Measurements from ENCODE around the gene MEGF11.

Gene MEGF11

GRCh38 chr15:66241908-66242285 is 11.7 kb downstream of the MEGF11 start:
- TF ChIP-seq TCF4 (CRISPR knock-in tag; IDR thresholded peaks at IDR 0.05; ENCODE audit: borderline replicate concordance) (no peak), ZNF70 (CRISPR knock-in tag; IDR thresholded peaks at IDR 0.05) (no peak), ZC3H10 (CRISPR knock-in tag; IDR thresholded peaks at IDR 0.05) (no peak), CSRNP3 (CRISPR knock-in tag; IDR thresholded peaks at IDR 0.05) (no peak), SNAI2 (CRISPR knock-in tag; IDR thresholded peaks at IDR 0.05) (no peak), ARNTL (CRISPR knock-in tag; IDR thresholded peaks at IDR 0.05; ENCODE audit: borderline replicate concordance, low read depth) (no peak), TSHZ2 (CRISPR knock-in tag; IDR thresholded peaks at IDR 0.05) (no peak)
- ATAC-seq, result no peak

- no peak for ATAC-seq
- TF ChIP-seq PPARA (CRISPR knock-in tag; IDR thresholded peaks at IDR 0.05; ENCODE audit: borderline replicate concordance) (no peak), TCF4 (CRISPR knock-in tag; IDR thresholded peaks at IDR 0.05; ENCODE audit: borderline replicate concordance) (no peak), TOX (CRISPR knock-in tag; IDR thresholded peaks at IDR 0.05; ENCODE audit: borderline replicate concordance) (no peak), ZC3H10 (CRISPR knock-in tag; IDR thresholded peaks at IDR 0.05) (no peak), ARNTL (CRISPR knock-in tag; IDR thresholded peaks at IDR 0.05; ENCODE audit: borderline replicate concordance, low read depth) (no peak), OSR1 (CRISPR knock-in tag; IDR thresholded peaks at IDR 0.05) (no peak), BACH2 (CRISPR knock-in tag; IDR thresholded peaks at IDR 0.05; ENCODE audit: borderline replicate concordance) (no peak), TSHZ2 (CRISPR knock-in tag; IDR thresholded peaks at IDR 0.05) (no peak), ESRRG (CRISPR knock-in tag; IDR thresholded peaks at IDR 0.05) (no peak)
Measured at GRCh38 chr15:66241087-66241907, 12.3 kb downstream of the MEGF11 start.

GRCh38 chr15:66240240-66240794 is 13.2 kb downstream of the MEGF11 start:
- TF ChIP-seq RARB (CRISPR knock-in tag; IDR thresholded peaks at IDR 0.05) (no peak), TSHZ2 (CRISPR knock-in tag; IDR thresholded peaks at IDR 0.05) (no peak), SNAI2 (CRISPR knock-in tag; IDR thresholded peaks at IDR 0.05) (no peak), ZFP30 (CRISPR knock-in tag; IDR thresholded peaks at IDR 0.05) (no peak), ESRRG (CRISPR knock-in tag; IDR thresholded peaks at IDR 0.05) (no peak), ISL1 (CRISPR knock-in tag; IDR thresholded peaks at IDR 0.05) (no peak), GLIS3 (CRISPR knock-in tag; IDR thresholded peaks at IDR 0.05) (no peak), OSR1 (CRISPR knock-in tag; IDR thresholded peaks at IDR 0.05) (no peak), ARNTL (CRISPR knock-in tag; IDR thresholded peaks at IDR 0.05; ENCODE audit: borderline replicate concordance, low read depth) (no peak), TOX (CRISPR knock-in tag; IDR thresholded peaks at IDR 0.05; ENCODE audit: borderline replicate concordance) (no peak), ZNF8 (CRISPR knock-in tag; IDR thresholded peaks at IDR 0.05) (no peak), PATZ1 (CRISPR knock-in tag; IDR thresholded peaks at IDR 0.05; ENCODE audit: borderline replicate concordance) (no peak), ZNF70 (CRISPR knock-in tag; IDR thresholded peaks at IDR 0.05) (no peak), ZC3H10 (CRISPR knock-in tag; IDR thresholded peaks at IDR 0.05) (no peak)
- ATAC-seq, result no peak
